GM19468 (cell line): ENCODE measurements around the gene CYTH3.
"Not testable (repeated sequence)": the region's sequence is repeated elsewhere in the genome, so short reads cannot be mapped to it uniquely, and the experiment has no call there.

Experiments used
- ATAC-seq: cut with Tn5 transposase; IDR thresholded peaks from one replicate; pipeline ENCODE4 v1.9.1; 2021; ENCODE audit warnings: mild to moderate bottlenecking, moderate library complexity, moderate number of reproducible peaks; ENCODE audit not compliant: unreplicated experiment; ENCODE audit errors: extremely low read depth

CYTH3 gene

GRCh38 chr7:6159097-6159483 lies 113.3 kb downstream of the CYTH3 start:
- no peak for ATAC-seq

- no peak for ATAC-seq
Observed at GRCh38 chr7:6158424-6159096, 113.9 kb downstream of the CYTH3 start.

GRCh38 chr7:6157685-6158423 lies 114.6 kb downstream of the CYTH3 start:
- ATAC-seq = no peak

GRCh38 chr7:6156734-6157133 lies 115.7 kb downstream of the CYTH3 start:
- ATAC-seq = no peak

GRCh38 chr7:6155596-6155995 lies 116.8 kb downstream of the CYTH3 start:
- no peak for ATAC-seq

- no peak for ATAC-seq
Observed at GRCh38 chr7:6154542-6155404, 117.7 kb downstream of the CYTH3 start.

GRCh38 chr7:6153646-6154541 lies 118.5 kb downstream of the CYTH3 start:
- ATAC-seq = no peak

GRCh38 chr7:6151994-6152735 lies 120.3 kb downstream of the CYTH3 start:
- no peak for ATAC-seq

- not testable (repeated sequence) for ATAC-seq
Observed at GRCh38 chr7:6151527-6151926, 120.9 kb downstream of the CYTH3 start.

GRCh38 chr7:6149996-6150395 lies 122.4 kb downstream of the CYTH3 start:
- ATAC-seq = no peak

GRCh38 chr7:6148724-6149360 lies 123.6 kb downstream of the CYTH3 start:
- no peak for ATAC-seq

- no peak for ATAC-seq
Observed at GRCh38 chr7:6147627-6148026, 124.8 kb downstream of the CYTH3 start.

GRCh38 chr7:6146666-6147065 lies 125.8 kb downstream of the CYTH3 start:
- no peak for ATAC-seq

GRCh38 chr7:6143997-6144396 lies 128.4 kb downstream of the CYTH3 start:
- ATAC-seq = no peak

GRCh38 chr7:6142871-6143380 lies 129.5 kb downstream of the CYTH3 start:
- ATAC-seq = no peak

- no peak for ATAC-seq
Observed at GRCh38 chr7:6139189-6139996, 133.0 kb downstream of the CYTH3 start.

- no peak for ATAC-seq
Observed at GRCh38 chr7:6136475-6136874, 135.9 kb downstream of the CYTH3 start.

- no peak for ATAC-seq
Observed at GRCh38 chr7:6133249-6133648, 139.2 kb downstream of the CYTH3 start.
